HG02885 (cell line): Measurements from ENCODE around the gene TMEM144.

Source experiments
- ATAC-seq: cut with Tn5 transposase; IDR thresholded peaks from one replicate; pipeline ENCODE4 v1.9.1; 2021; ENCODE audit warnings: mild to moderate bottlenecking; ENCODE audit not compliant: unreplicated experiment, poor library complexity

The TMEM144 gene

DNA sequence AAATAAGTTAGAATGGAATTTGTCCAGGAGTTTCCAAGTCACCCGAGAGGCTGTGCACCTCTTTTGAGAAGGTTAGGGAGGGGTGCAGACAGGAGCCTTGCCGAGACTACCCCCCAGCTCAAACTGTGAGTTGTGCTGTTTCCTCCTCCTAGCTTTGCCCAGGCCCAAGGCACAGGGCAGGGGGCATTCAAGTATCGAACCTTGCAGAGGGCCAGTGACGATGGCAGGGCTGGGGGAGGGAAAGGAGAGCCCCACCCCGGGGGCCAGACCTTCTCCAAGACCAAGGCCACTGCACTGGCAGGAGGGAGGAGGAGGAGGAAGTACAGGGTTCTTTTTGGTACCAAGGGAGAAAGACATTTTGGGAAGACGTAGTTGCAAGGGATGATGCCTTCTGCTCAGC, 80.6 kb downstream of the TMEM144 start:
- no peak for ATAC-seq

DNA sequence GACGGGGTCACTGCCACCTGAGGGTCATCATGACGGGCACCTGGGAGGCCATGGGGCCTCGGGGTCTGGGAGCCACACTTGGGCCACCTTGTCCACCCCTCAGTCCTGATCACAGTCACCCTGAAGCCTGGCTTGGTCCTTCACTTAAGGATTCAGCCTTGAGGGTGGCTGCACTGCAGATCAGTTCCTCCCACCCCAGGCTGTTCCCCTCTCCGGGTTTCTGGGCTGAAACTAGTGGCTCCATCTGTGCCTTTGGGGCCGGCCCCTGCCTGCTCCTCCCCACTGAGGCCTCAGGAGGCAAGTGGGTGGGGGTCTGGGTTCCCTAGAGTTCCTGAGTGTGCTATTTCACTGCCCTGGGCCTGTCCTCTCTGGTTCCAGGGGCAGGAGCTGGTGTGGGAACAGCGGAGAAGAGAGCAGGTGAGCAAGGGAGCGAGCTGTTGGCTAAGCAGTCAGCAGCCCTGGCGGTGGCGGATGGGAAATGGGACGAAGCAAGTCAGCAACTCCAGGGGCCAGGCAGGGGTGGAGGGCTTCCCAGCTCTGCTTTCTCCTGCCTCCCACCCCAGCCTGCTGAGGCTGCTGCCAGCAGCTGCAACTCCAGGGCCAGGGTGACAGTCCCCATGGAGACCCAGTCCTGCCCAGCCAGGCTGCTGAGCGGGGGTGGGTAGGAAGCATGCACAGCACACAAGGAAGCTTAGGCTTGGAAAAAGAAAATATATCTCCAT, 81.2 kb downstream of the TMEM144 start:
- ATAC-seq, result no peak

DNA sequence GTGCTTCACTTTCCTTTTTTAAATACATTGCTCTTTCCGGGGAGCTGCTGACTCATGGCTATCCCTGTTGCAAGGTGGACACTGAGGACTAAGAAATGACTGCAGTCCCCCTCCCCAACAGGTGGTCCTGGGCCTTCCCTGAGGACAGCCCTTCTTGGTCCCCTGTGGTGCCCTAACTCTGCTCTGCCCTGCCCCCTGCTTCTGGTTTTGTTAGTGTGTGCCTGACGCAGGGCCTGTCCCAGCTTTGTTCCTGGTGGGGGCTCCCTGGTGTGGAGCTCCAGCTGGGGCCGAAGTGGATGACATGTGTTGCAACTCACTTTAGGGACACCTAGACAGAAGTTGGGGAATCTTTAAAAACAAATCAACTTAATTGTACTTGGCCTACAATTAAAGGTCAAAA, 81.9 kb downstream of the TMEM144 start:
- no peak for ATAC-seq

DNA sequence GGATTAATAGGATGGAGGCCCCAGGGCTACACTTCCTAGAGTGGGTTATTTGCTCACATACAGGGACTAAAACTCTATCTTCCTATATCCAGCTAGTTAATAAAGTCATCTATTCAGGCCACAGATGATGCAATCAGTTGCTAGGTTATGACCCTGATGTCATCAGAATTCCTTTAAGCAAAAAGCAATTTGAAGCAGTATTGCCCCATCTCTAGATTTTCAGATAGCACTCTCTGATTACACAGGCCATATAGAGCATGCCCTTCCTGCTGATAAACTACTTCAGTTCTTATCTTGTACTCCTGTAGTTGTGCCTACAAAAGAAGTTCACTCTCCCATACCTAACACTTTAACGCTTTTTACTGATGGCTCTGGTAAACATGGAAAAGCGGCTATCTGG, 84.8 kb downstream of the TMEM144 start:
- ATAC-seq, result no peak

DNA sequence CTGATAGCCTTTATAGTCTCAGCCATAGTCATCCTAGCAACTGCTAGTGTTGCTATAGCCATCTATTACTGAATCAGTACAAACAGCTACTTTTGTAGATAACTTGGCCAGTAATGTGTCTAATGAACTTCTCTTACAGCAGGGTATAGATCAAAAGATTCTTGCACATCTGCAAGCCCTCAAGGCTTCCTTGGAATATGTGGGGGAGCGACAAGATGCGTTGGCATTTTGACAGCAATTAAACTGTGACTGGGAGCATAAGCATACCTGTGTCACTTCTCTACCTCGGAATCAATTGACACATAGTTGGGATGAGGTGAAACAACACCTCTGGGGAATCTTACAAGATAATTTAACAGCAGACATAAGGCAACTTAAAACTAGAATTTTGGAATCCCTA, 87.6 kb downstream of the TMEM144 start:
- ATAC-seq, result no peak

DNA sequence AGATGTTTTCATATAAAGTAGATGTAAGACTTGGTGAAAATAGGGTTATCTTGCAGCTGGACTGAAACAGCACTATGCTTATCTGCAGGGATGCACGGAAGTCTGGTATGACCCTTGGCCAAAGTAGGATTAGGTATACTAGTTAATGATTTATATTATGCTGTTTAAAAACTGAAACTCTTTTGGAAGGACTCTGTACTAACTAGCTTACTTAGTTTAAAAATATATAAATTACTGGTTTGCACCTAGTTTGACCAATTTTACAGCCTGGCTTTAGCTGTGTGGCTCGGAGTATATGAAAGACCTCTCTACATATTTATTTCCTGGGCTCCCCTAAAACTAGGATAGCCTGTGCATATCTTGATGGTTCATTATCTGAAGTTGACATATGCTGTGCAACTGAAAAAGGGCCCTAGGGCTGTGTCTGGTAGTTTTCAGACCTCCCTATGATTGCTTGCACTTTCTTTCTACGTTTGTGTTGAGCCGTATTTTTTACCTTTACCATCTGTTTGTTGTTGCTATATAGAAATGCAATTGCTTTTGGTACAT, 89.2 kb downstream of the TMEM144 start:
- no peak for ATAC-seq

DNA sequence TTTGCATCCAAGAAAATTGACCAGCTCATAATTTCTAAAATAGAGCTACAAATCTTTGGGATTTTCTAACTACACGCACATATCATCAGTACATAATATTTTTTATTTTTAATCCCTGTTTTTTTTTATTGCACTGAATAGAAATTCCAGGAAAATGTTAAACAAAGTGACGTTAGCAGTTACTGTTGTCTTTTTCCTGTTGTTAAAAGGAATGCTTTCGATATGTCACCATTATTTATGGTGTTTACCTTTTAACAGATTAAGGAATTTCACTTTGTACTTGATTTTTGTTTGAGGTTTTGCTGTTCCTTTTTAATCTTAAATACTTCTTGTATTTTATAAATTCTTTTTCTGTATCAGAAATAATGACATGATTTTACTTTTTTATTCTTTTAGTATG, 89.7 kb downstream of the TMEM144 start:
- ATAC-seq, result no peak

DNA sequence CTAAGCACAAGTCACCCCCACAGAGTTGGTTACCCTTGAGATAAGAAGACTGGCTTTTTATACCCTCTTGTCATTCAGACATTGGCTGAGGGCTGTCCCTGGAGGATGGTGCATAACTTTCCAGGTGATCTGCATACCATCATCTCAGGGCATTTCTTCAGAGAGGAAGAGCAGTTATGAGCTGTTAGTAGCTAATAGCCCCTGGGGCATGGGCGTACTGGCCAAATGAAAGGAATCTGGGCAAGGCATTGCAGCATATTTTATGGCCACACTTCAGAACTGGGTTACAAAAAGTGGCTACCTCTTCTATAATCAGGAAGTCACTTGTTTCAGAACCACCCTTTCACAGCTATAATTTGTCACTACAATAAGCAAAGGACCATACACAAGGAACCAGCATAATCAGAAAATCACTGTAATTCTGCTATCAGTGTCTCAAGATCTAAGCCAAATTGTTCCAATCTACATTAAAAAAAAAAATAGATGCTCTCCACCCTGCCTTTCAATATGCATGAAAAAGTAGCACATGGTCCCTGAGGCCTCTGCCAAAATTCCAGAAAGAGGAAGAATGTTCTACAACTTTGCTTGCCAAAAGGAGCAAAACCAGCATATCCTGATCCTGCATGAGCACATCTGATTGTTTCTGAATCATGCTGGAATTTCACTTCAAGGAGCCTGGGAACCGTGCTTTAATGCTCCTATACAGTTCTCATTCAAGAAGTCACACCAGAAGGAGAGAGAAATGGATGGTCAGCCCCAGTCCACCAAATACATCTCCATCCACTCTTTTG, 92.0 kb downstream of the TMEM144 start:
- no peak for ATAC-seq

DNA sequence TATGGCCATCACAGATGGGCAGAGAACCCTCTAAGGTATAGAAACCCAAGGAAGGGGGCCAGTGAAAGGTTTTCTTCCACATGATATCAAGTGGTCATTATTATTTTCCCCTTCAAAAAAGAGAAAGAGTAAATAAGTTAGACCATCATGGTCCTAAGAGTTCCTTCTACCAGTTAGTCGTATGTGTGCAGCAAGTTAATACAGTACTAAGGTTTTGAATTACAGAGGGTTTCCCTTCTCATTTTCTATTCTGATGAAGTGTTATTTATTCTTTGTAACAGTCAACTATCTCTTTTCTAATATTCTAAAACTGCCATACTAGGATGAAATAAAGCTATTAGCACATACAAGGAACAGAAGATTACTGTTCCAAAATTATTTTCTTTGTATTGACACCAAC, 94.4 kb downstream of the TMEM144 start:
- no peak for ATAC-seq
